ENCODE data around the gene CD200R1L. TPM values are rescaled to one million over a fixed set of nuclear protein-coding genes. Genes with fewer than 3 reads are reported as not detected.

Gene CD200R1L
- total and polyA plus RNA-seq, 2 of the 4 experiments (the other 2 are of a cell fraction): not detected

- no peak overlapping the region for H2BK5ac ChIP-seq (ENCODE audit: low read depth, low read length, poor library complexity, severe bottlenecking)
- ATAC-seq (ENCODE audit: low read depth): no peak
- no peak for TF ChIP-seq ELK1 (IDR thresholded peaks at IDR 0.05; ENCODE audit: borderline replicate concordance, low read depth, low read length)
- H3K4me1 ChIP-seq (ENCODE audit: control insufficient read depth, insufficient read depth, low read length): no peaks in the 10 kb centered on the region
- H2AK9ac ChIP-seq (replicated peaks; ENCODE audit: low read depth, low read length, poor library complexity): no peak overlapping the region
- no peaks in the 10 kb centered on the region for H3K79me1 ChIP-seq (ENCODE audit: low read depth in 1 of 2, low read length in 2 of 2)
- H2BK20ac ChIP-seq (ENCODE audit: low read depth, low read length): no peak overlapping the region
- no peak for DNase-seq
- H2BK120ac ChIP-seq (ENCODE audit: low read depth, low read length): no peak overlapping the region
- ChIA-PET CTCF (no interaction called here), POLR2A (ENCODE audit: unreplicated experiment) (no interaction called here)
- no peak overlapping the region for H3K56ac ChIP-seq (ENCODE audit: extremely low read depth, insufficient read depth, low read length)
- H3K27me3 ChIP-seq (ENCODE audit: control insufficient read depth, insufficient read depth, low read length): no peaks in the 10 kb centered on the region
- no peak overlapping the region for H3K4me2 ChIP-seq (ENCODE audit: low read depth, low read length)
- BruUV-seq (replicated peaks): no TSS peak
- H3K14ac ChIP-seq (replicated peaks; ENCODE audit: low read depth, low read length): no peak overlapping the region
- dilution Hi-C loops (cut with HindIII; ENCODE audit: low sequenced_read_pairs, unreplicated experiment) (no loop called here), in situ Hi-C loops (cut with MboI; ENCODE audit: low sequenced_read_pairs) (no loop called here), intact Hi-C loops (cut with micrococcal nuclease) (no loop called here)
- no peaks in the 10 kb centered on the region for H3K9me1 ChIP-seq (ENCODE audit: insufficient read depth, low read length)
- H2BK15ac ChIP-seq (ENCODE audit: low read depth, low read length): no peak overlapping the region
- H3K36me3 ChIP-seq (ENCODE audit: control insufficient read depth, insufficient read depth, low read length): no peaks in the 10 kb centered on the region
- WGBS, 2 experiments (ENCODE audit: extremely low coverage in 2 of 2, insufficient read length in 1 of 2): no CpG with 5 or more reads among the region's 3 CpGs
- no peak overlapping the region for H3K23ac ChIP-seq (ENCODE audit: low read depth, low read length)
- H3K4ac ChIP-seq (ENCODE audit: low read depth, low read length): no peak overlapping the region
- no peak overlapping the region for H3K4me3 ChIP-seq (ENCODE audit: insufficient read depth, low read depth, low read length)
- H3K18ac ChIP-seq (ENCODE audit: low read depth, low read length): no peak overlapping the region
- no peaks in the 10 kb centered on the region for H3K9me3 ChIP-seq (ENCODE audit: control insufficient read depth, insufficient read depth, low read length)
- no peak overlapping the region for H2AK5ac ChIP-seq (ENCODE audit: low read depth, low read length)
- H3K9ac ChIP-seq (ENCODE audit: low read depth, low read length): no peak overlapping the region
- no peak overlapping the region for H2AFZ ChIP-seq (replicated peaks; ENCODE audit: low read length, poor library complexity)
- H4K91ac ChIP-seq (ENCODE audit: insufficient read depth, low read depth, low read length): no peak overlapping the region
- H3K27ac ChIP-seq (ENCODE audit: insufficient read depth, low read length): no peak overlapping the region
- no peak overlapping the region for H4K8ac ChIP-seq (ENCODE audit: low read depth in 2 of 2, low read length in 2 of 2)
- no peaks in the 10 kb centered on the region for H4K20me1 ChIP-seq (ENCODE audit: insufficient read depth, low read length)
- no peak overlapping the region for H4K5ac ChIP-seq (ENCODE audit: low read depth, low read length)
These were observed 42.7 kb upstream of the CD200R1L start for GRCh38 chr3:112889357-112889756.
